Esophagus squamous epithelium (tissue), 4 donors: ENCODE measurements around the gene SLC9A9.

Experiments used
- CTCF ChIP-seq, 6 experiments: fragments of 450-650 bp in 4 of 6; fragments of 200-600 bp in 2 of 6; sonication (generic) in 2 of 6; IDR thresholded peaks; one replicate each; pipeline ENCODE4 v1.5.1; 2016 to 2019; ENCODE audit warnings: antibody characterized with exemption in 6 of 6, mild to moderate bottlenecking in 4 of 6, moderate library complexity in 4 of 6
- POLR2A ChIP-seq, 4 donors: fragments of 450-650 bp; IDR thresholded peaks; one replicate each; pipeline ENCODE4 v1.6.1; 2017; ENCODE audit warnings: antibody characterized with exemption in 4 of 4, mild to moderate bottlenecking in 4 of 4, moderate library complexity in 3 of 4

GRCh38 chr3:143333367-143333766 is 514.9 kb downstream of the SLC9A9 start:
- TF ChIP-seq CTCF (IDR thresholded peaks at IDR 0.05) = no peak
- no peak for TF ChIP-seq POLR2A (IDR thresholded peaks at IDR 0.05)
